MM.1S (cell line): Measurements from ENCODE around the gene HSP90AB1.

Source experiments
- CTCF ChIP-seq: fragments of 300-600 bp; sonication (generic); IDR thresholded peaks from 2 replicates; pipeline ENCODE4 v1.5.1; 2016; ENCODE audit warnings: antibody characterized with exemption, low read length, mixed read lengths
- EZH2 ChIP-seq: fragments of 300-600 bp; sonication (generic); optimal IDR thresholded peaks from 2 replicates; pipeline ENCODE3; 2017; ENCODE audit warnings: low read depth, mild to moderate bottlenecking, antibody characterized with exemption, low read length, mixed read lengths
- EZH2phosphoT487 ChIP-seq: fragments of 300-600 bp; sonication (generic); IDR thresholded peaks from 2 replicates; pipeline ENCODE4 v1.6.1; 2018; ENCODE audit warnings: antibody characterized with exemption, low read length

GRCh38 chr6:44270526-44271405, 23.9 kb downstream of the HSP90AB1 start:
- TF ChIP-seq CTCF (no peak), EZH2 (no peak), EZH2phosphoT487 (no peak)
